NCI-H774 (cell line): ENCODE data around the gene RIPPLY1.
"Not testable (repeated sequence)": the region's sequence is repeated elsewhere in the genome, so short reads cannot be mapped to it uniquely, and the experiment has no call there.

Source experiments
- DNase-seq: peaks from one replicate; lab custom pipeline; 2025; lab: John Stamatoyannopoulos, UW

Gene RIPPLY1

DNA sequence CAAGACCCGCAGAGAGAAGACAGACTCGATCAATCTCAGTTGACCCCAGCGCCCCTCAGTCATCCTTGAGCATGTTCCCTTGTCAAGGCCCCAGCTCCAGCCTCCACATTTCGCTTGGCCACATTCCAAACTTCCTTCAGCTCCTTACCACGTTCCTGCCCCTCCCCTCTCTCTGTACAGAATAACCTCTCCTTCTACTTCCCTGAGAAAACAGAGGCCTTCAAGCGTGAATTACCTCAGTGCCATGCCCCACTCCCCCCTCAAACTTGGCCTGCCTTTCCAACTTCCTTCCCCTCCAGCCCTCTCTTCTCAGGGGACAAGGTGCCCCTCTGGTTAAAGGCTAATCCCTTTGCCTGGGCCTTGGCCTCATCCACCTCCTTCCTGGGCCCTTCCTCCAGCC lies 3.2 kb upstream of the RIPPLY1 start:
- no peak for DNase-seq

DNA sequence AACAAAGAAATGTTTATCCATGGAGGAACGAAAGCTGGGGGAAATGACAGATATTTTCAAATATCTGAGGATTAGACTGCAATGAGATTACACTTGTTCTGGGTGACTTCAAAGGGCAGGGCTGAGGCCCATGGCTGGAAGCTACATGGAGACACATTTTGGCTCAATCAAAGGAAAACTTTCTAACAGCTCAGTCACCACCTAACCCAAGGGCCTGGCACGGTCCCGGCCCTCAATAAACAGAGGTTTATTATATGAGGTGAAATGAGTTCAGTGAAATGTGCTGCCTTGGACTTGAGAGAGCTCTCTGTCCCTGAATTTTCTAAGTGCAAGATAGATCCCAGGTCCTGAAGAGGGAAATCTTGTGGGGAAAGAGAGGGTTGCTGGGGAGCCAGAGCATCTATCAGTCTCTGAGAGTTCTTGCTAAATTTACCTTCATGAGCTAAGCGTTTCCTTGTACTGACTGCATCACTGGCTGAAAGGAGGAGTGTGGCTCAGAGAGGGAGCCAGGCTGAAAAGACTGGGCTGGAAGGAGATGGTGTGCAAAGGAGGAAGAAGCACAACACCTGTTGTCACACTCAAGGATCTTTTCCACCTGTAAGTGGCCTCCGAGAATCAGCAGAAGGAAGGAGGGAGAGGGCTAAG lies 2.0 kb upstream of the RIPPLY1 start:
- DNase-seq = no peak

DNA sequence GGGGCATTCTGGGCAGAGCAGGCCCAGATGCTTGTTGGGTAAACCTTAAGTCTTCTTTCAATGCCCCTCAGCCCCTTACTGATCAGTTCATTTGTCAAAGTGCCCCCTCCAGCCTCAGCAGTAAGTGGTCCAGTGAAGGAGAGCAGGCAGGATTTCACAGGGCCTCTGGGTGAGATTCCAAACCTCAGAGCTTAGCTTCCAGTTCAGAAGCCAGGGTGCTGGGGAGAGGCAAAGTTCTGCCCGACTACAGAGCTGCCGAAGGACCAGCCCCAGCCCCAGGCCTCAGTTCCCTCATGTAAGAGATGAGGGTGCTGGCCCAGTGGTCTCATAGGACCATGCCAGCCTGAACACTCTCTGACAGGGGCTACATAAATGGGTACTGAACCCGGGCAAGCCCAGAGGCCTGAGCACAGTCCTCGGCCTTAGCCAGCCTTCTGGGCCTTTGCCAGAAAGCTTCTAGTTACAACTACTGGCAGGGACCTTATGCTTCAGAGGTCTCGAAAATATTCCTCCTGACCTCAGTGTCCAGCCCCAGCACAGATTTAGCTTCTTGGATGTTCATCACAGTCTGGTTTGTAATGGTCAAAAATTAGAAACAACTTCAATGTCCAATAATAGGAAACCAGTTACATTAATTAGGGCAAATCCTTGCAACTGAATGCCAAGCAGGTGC lies 851 bp upstream of the RIPPLY1 start:
- no peak for DNase-seq

- no peak for DNase-seq
Observed at GRCh38 chrX:106902684-106903083, 457 bp downstream of the RIPPLY1 start.

DNA sequence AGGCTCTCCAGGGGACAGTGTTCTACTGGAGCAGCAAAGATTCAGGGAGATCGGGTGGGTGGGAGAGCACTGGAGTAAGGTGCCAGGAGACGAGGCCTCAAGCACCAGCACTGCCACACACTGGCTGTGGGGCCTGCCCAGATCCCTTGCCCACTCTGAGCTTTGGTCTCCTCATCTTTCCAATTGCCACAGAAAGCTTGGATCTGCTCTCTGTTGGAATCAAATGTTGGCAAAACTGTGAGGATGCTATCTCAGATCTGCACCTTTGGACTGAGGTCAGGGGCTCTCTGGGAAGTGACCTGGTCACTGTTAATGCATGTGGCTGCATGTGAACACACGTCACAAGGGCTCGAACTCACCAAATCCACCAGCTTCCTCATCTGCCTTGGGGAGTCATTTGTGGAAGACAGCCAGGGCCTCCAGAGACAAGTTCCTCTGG lies 1.3 kb downstream of the RIPPLY1 start:
- DNase-seq = no peak

GRCh38 chrX:106901341-106901740 lies 1.8 kb downstream of the RIPPLY1 start:
- no peak for DNase-seq

- DNase-seq = no peak
Observed at GRCh38 chrX:106899841-106900240, 3.3 kb downstream of the RIPPLY1 start.

- DNase-seq = no peak
Observed at GRCh38 chrX:106899276-106899675, 3.9 kb downstream of the RIPPLY1 start.

DNA sequence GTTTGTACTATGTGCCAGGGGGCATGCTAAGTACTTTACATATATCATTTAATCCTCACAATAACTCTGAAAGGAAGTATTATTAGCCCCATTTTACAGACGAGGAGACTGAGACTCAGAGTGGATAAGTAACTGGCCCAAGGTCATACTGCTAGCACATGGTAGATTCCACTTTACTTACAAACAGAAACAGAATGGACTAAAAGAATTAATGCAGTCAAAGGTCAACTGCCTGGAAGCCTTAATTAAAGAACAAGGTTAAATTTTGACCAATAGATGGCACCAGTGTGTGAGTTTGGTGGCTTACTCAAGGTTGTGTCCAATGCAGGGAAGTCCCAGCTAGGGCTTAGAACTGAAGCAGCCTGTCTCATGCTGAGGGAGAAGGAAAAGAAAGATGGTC lies 4.7 kb downstream of the RIPPLY1 start:
- DNase-seq = no peak

DNA sequence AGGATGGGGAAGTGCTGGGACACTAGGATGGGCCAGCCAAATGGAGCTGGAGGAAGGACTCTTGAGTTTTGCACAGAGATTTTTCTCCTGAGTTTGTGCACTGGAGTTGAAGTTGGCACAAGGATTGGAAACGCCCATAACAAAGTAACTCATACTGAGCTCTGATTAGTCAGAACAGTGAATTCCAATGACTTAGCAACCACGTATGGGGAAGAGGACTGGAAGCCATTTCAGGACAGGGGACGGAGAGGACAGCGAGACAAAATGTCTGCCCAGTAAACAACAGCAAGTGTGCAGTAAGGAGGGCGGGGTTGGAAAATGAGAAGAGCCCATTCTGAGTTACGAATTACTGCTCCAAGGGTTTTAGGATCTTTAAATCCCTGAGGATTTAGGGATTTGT lies 5.9 kb downstream of the RIPPLY1 start:
- no peak for DNase-seq

DNA sequence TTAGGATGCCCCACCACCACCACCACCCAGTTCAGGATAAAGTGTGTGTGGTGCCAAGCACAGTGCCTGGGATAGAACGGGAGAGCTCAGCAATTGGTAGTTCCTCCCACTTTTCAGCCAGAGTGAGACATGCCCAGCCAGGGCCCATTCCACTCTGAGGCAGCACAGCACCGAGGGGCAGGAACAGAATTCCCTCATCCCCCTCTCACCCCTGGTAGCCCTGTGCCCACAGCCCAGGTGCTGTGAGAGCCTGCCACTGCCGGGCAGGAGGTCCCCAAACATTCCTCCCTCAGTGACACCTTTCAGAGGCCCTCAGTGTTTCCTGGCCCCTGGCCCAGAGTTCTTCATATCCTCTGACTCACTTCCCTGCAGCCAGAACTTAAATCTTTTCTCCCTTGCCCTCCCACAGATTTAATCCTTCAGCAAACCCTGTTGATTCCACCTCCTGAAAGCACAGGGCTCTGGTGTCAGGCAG lies 8.1 kb downstream of the RIPPLY1 start:
- DNase-seq = no peak

- DNase-seq = no peak
Observed at GRCh38 chrX:106894392-106894909, 8.7 kb downstream of the RIPPLY1 start.

DNA sequence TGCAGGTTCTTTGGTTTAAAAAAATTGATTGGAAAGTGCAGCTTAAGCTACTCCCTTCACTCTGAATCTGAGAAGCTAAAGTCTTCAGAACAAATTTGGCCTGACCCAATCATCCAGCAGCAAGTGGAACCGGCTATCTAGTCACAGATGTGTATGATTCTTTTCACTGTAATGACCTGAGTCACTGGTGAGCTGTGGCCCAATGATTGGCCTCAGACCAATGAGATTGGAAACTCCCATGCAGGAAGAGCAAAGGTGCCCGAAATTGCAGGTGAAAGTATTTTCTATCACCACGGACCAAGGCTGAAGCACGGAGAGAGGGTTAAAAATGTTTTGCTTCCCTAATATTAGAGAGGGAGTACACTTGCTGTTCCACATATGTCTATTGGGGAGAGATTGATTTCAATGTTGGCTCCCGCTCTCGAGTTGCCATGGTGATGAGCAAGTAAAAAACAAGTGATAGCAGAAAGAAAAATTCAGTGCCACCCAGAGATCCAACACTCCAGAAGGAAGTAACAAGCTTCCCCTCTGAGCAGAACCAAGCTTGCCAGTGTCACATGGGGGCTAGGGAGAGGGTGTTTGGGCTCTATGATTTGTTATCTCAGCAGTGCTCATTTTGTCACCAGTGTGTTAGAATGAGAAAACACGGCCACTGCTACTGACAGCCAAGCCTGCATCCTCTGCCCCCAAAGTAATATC lies 11.2 kb downstream of the RIPPLY1 start:
- no peak for DNase-seq

GRCh38 chrX:106889468-106889867 lies 13.7 kb downstream of the RIPPLY1 start:
- no peak for DNase-seq

DNA sequence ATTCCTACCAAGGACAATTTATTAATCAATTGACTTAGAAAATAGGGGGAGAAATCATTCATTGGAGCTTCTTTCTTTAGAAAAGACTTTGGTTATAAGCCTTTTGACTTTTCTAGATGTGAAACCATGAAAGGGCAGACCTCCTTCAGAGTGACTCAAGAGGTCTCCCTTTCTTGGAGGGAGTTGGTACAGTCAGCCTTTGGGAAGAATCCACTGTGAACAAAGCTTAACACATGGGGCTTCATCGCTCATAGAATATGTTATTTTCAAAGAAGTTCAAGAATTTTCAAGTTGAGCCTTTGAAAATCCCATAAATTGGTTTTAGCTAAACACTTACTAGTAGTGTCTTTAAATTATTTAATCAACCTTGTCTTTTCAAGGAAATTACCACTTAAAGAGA lies 28.0 kb downstream of the RIPPLY1 start:
- DNase-seq = no peak

DNA sequence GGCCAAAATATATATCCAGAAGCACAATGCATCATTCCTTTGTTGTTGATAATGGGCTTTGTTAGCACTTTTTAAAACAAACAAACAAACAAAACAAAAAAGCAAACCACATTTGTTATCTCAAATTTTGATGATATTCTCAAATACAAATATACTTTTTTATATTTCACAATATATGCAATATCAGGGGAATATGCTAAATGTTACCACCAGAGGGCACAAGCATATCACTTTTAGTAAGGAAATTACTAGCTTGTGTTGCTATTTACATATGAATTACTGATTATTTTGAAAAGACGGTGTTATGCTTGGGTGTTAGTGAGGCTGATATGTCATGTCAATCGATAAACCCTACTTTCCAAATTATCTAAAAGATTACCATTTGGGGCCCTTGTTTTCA lies 29.1 kb downstream of the RIPPLY1 start:
- DNase-seq = no peak

DNA sequence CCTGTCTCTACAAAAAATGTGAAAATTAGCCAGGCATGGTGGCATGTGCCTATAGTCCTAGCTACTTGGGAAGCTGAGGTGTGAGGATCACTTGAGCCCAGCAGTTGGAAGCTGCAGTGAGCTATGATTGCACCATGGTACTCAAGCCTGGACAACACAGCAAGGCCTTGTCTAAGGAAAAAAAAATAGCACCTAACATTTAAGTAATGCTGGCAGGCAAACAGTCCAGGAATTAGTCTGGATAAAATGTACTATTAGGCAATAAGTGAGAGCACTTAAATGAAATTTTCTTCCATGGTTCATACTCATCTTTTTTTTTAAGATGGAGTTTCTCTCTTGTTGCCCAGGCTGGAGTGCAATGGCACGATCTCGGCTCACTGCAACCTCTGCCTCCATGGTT lies 30.3 kb downstream of the RIPPLY1 start:
- not testable (repeated sequence) for DNase-seq

DNA sequence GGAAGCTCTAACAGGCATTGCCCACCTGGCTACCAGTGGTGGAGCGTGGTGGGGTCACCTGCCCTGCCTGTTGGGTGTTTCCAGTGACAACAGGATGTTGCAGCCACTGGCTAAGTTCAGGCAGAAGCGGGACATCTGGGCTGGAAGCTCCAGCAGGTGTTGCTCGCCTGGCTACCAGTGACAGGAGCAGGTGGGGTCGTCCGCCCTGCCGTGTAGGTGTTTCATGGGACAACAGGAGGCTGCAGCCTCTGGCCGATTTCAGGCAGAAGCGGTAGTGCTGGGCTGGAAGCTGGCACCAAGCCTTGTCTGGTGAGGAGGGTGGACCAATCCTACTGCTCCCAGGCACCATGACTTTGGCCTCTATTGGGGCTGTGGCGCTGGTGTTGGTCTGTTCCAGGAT lies 39.4 kb downstream of the RIPPLY1 start:
- DNase-seq = no peak

DNA sequence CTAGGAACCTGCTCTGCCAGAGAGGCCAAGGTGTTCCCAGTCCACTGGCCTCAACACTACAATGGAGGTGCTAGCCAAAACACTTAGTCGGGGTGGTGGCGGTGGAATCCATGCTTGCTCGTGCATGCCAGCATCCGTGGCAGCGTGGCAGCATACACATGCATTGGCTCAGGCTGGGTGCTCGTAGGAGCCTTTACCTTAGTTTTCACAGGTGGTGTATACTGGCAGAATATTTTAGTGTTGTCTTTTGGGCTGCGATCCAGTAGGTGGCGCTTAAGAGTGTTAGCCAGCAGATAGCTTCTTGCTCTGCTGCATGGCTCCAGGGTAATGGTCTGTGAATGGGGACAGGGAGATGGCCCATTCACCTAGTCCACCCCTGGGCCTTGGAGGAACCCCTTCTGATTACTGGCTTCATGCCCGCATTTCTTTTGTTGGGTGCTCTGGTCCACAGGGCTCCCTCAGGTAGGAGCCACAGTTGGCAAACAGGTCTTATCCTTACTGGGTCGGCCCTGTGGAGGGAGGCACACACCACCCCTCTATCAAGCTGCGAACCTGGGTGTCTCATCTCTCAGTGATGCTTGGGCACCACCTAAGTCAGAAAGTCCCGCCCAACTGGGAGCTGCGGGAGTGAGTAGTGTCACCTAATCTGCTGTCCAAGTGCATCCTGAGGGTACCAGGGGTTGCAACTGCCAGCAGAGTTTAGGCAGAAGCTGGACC lies 40.0 kb downstream of the RIPPLY1 start:
- DNase-seq = no peak
